Measurements from ENCODE around the gene COASY. TPM values are rescaled to one million over a fixed set of nuclear protein-coding genes. Genes with fewer than 3 reads are reported as not detected.

COASY gene
- total RNA-seq, 1 experiment from 2014 or later: 138 TPM

DNA sequence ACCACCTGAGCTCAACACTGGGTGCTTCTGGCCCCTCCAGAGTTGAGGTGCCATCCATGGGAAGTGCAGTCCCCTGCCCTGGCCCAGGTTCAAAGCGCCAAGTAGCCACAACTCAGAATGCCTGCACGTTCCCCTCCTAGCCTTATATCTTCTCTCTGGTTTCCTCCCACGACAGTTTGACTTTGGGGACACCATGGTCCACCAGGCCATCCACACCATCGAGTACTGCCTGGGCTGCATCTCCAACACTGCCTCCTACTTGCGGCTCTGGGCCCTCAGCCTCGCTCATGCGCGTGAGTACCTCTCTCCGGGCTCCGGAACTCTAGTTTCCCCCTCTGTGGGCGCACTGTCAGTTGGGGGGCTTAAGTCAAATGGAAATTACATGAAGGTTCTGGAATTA, 48.3 kb upstream of the COASY start:
- Mint-ChIP-seq H3K27ac (ENCODE audit: unreplicated experiment) (peak overlapping the region; percentile 28), H3K36me3 (ENCODE audit: insufficient read depth, unreplicated experiment) (peaks cover 44% of the 10 kb centered on the region)

DNA sequence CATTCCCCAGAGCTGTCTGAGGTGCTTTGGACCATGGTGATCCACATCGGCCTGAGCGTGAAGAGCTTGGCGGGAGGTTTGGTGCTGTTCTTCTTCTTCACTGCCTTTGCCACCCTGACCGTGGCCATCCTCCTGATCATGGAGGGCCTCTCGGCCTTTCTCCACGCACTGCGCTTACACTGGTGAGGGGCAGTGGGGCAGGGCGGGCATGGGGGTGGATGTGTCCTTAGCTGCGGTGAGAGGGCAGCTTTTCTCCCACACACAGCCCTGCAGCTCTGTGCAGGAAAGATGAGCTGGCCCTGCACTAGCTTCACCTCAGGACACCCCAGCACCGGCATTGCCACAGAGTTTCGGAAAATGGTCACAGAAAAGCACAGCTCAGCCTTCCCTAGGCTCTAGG, 47.7 kb upstream of the COASY start:
- no TSS peak for BruUV-seq (replicated peaks)
- Histone ChIP-seq H3K4me1 (peaks cover 18% of the 10 kb centered on the region), H3K4me3 (ENCODE audit: low read depth, low read length) (no peak overlapping the region), H3K27me3 (replicated peaks; ENCODE audit: control insufficient read depth, insufficient read depth, low read length) (no peaks in the 10 kb centered on the region), H3K36me3 (ENCODE audit: control insufficient read depth, insufficient read depth, low read length) (peaks cover 4% of the 10 kb centered on the region), H3K9me3 (no peaks in the 10 kb centered on the region)
- no peak for DNase-seq
- Mint-ChIP-seq H3K4me1 (ENCODE audit: low read depth, unreplicated experiment) (peaks cover 14% of the 10 kb centered on the region), H3K4me3 (ENCODE audit: unreplicated experiment) (no peak overlapping the region), H3K9me3 (ENCODE audit: unreplicated experiment) (no peaks in the 10 kb centered on the region), H3K27me3 (ENCODE audit: insufficient read depth, unreplicated experiment) (no peaks in the 10 kb centered on the region), H3K36me3 (ENCODE audit: insufficient read depth, unreplicated experiment) (peaks cover 42% of the 10 kb centered on the region), H3K27ac (ENCODE audit: unreplicated experiment) (no peak overlapping the region)
- ChIA-PET POLR2A (interaction anchor here (0.5 kb wide), 1 partner anchor 174 kb away, joined by 4 read pairs; no protein-coding TSS in a partner anchor), CTCF (interaction anchor here (0.7 to 1.2 kb wide), 2 partner anchors 78 to 91 kb away, joined by 3 to 6 read pairs; partner anchors contain the start of gene CAVIN1)
- intact Hi-C loops (cut with micrococcal nuclease; ENCODE audit: unreplicated experiment): loop anchor here (10.0 kb wide), 1 partner anchor 49 kb away; no protein-coding TSS in a partner anchor
- TF ChIP-seq, protein P1, sequence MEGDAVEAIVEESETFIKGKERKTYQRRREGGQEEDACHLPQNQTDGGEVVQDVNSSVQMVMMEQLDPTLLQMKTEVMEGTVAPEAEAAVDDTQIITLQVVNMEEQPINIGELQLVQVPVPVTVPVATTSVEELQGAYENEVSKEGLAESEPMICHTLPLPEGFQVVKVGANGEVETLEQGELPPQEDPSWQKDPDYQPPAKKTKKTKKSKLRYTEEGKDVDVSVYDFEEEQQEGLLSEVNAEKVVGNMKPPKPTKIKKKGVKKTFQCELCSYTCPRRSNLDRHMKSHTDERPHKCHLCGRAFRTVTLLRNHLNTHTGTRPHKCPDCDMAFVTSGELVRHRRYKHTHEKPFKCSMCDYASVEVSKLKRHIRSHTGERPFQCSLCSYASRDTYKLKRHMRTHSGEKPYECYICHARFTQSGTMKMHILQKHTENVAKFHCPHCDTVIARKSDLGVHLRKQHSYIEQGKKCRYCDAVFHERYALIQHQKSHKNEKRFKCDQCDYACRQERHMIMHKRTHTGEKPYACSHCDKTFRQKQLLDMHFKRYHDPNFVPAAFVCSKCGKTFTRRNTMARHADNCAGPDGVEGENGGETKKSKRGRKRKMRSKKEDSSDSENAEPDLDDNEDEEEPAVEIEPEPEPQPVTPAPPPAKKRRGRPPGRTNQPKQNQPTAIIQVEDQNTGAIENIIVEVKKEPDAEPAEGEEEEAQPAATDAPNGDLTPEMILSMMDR (IDR thresholded peaks at IDR 0.05; ENCODE audit: insufficient read depth in 1 of 2, low read depth in 1 of 2, low read length in 1 of 2, severe bottlenecking in 1 of 2, unreplicated experiment in 1 of 2): no peak

More for the DNA sequence above, 48.3 kb upstream of the COASY start:
- TF ChIP-seq, protein P1 (IDR thresholded peaks at IDR 0.05; ENCODE audit: insufficient read depth in 1 of 2, low read depth in 1 of 2, low read length in 1 of 2, severe bottlenecking in 1 of 2, unreplicated experiment in 1 of 2): no peak
- no peaks in the 10 kb centered on the region for H3K27me3 ChIP-seq (replicated peaks; ENCODE audit: control insufficient read depth, insufficient read depth, low read length)
- no peak for DNase-seq
- H3K4me1 ChIP-seq: peaks cover 12% of the 10 kb centered on the region
- Mint-ChIP-seq H3K4me3 (ENCODE audit: unreplicated experiment) (no peak overlapping the region), H3K27me3 (ENCODE audit: insufficient read depth, unreplicated experiment) (no peaks in the 10 kb centered on the region), H3K4me1 (ENCODE audit: low read depth, unreplicated experiment) (peaks cover 9% of the 10 kb centered on the region), H3K9me3 (ENCODE audit: unreplicated experiment) (no peaks in the 10 kb centered on the region)
- POLR2A ChIA-PET: no interaction called here
- intact Hi-C loops (cut with micrococcal nuclease; ENCODE audit: unreplicated experiment): loop anchor here (10.0 kb wide), 1 partner anchor 49 kb away; no protein-coding TSS in a partner anchor
- no peak overlapping the region for H3K4me3 ChIP-seq (ENCODE audit: low read depth, low read length)
- no peaks in the 10 kb centered on the region for H3K9me3 ChIP-seq
- CTCF ChIA-PET: interaction anchor here (0.6 kb wide), 1 partner anchor 83 kb away, joined by 4 read pairs; no protein-coding TSS in a partner anchor
- BruUV-seq (replicated peaks): no TSS peak
- peaks cover 6% of the 10 kb centered on the region for H3K36me3 ChIP-seq (ENCODE audit: control insufficient read depth, insufficient read depth, low read length)

GRCh38 chr17:42514867-42515266, 47.1 kb upstream of the COASY start:
- Histone ChIP-seq H3K36me3 (ENCODE audit: control insufficient read depth, insufficient read depth, low read length) (peaks cover 3% of the 10 kb centered on the region), H3K9me3 (no peaks in the 10 kb centered on the region), H3K4me3 (ENCODE audit: low read depth, low read length) (no peak overlapping the region), H3K4me1 (peaks cover 24% of the 10 kb centered on the region), H3K27me3 (replicated peaks; ENCODE audit: control insufficient read depth, insufficient read depth, low read length) (no peaks in the 10 kb centered on the region)
- Mint-ChIP-seq H3K9me3 (ENCODE audit: unreplicated experiment) (no peaks in the 10 kb centered on the region), H3K4me3 (ENCODE audit: unreplicated experiment) (no peak overlapping the region), H3K4me1 (ENCODE audit: low read depth, unreplicated experiment) (peaks cover 20% of the 10 kb centered on the region), H3K36me3 (ENCODE audit: insufficient read depth, unreplicated experiment) (peaks cover 36% of the 10 kb centered on the region), H3K27ac (ENCODE audit: unreplicated experiment) (no peak overlapping the region), H3K27me3 (ENCODE audit: insufficient read depth, unreplicated experiment) (no peaks in the 10 kb centered on the region)
- no TSS peak for BruUV-seq (replicated peaks)
- DNase-seq: no peak
- intact Hi-C loops (cut with micrococcal nuclease; ENCODE audit: unreplicated experiment): loop anchor here (10.0 kb wide), 1 partner anchor 50 kb away; no protein-coding TSS in a partner anchor
- ChIA-PET POLR2A (interaction anchor here (0.5 kb wide), 1 partner anchor 174 kb away, joined by 4 read pairs; no protein-coding TSS in a partner anchor), CTCF (interaction anchor here (1.2 kb wide), 1 partner anchor 79 kb away, joined by 6 read pairs; no protein-coding TSS in a partner anchor)
- TF ChIP-seq, protein P1 (IDR thresholded peaks at IDR 0.05; ENCODE audit: insufficient read depth in 1 of 2, low read depth in 1 of 2, low read length in 1 of 2, severe bottlenecking in 1 of 2, unreplicated experiment in 1 of 2): no peak

Data from Caco-2 (cell line).